Fibroblast of skin of right biceps (primary cell): ENCODE results near the gene MCM5.

Experiments
- DNase-seq: peaks from one replicate; pipeline ENCODE4 v3.0.0-alpha.2; 2013

Gene MCM5

GRCh38 chr22:35404176-35404575, 4.2 kb downstream of the MCM5 start:
- DNase-seq: no peak

GRCh38 chr22:35406443-35406842, 6.5 kb downstream of the MCM5 start:
- DNase-seq: no peak

- no peak for DNase-seq
These were observed 7.4 kb downstream of the MCM5 start for GRCh38 chr22:35407362-35407761.

- no peak for DNase-seq
These were observed 10.1 kb downstream of the MCM5 start for GRCh38 chr22:35409783-35410662.

- DNase-seq: no peak
These were observed 10.7 kb downstream of the MCM5 start for GRCh38 chr22:35410663-35411034.

GRCh38 chr22:35411102-35411501, 11.2 kb downstream of the MCM5 start:
- no peak for DNase-seq

- no peak for DNase-seq
These were observed 13.7 kb downstream of the MCM5 start for GRCh38 chr22:35413624-35414023.

- DNase-seq: no peak
These were observed 17.7 kb downstream of the MCM5 start for GRCh38 chr22:35417606-35418005.

GRCh38 chr22:35418088-35418487, 18.1 kb downstream of the MCM5 start:
- DNase-seq: peak; percentile 14

- DNase-seq: no peak
These were observed 18.8 kb downstream of the MCM5 start for GRCh38 chr22:35418731-35419130.

GRCh38 chr22:35419756-35420155, 19.8 kb downstream of the MCM5 start:
- DNase-seq: no peak

GRCh38 chr22:35421121-35421520, 21.2 kb downstream of the MCM5 start:
- no peak for DNase-seq

GRCh38 chr22:35422145-35422544, 22.2 kb downstream of the MCM5 start:
- DNase-seq: no peak

- DNase-seq: no peak
These were observed 23.0 kb downstream of the MCM5 start for GRCh38 chr22:35422936-35423335.

GRCh38 chr22:35424081-35424480, 24.1 kb downstream of the MCM5 start:
- DNase-seq: no peak

- DNase-seq: no peak
These were observed 24.8 kb downstream of the MCM5 start for GRCh38 chr22:35424761-35425160.

- no peak for DNase-seq
These were observed 25.6 kb downstream of the MCM5 start for GRCh38 chr22:35425546-35425945.

- peak; percentile 45 for DNase-seq
These were observed 26.2 kb downstream of the MCM5 start for GRCh38 chr22:35425971-35426800.

GRCh38 chr22:35426801-35427140, 26.8 kb downstream of the MCM5 start:
- DNase-seq: no peak

GRCh38 chr22:35430897-35431322, 31.0 kb downstream of the MCM5 start:
- peak; percentile 85 for DNase-seq

GRCh38 chr22:35431483-35432227, 31.7 kb downstream of the MCM5 start:
- DNase-seq: no peak

GRCh38 chr22:35432228-35432905, 32.4 kb downstream of the MCM5 start:
- DNase-seq: no peak
